ENCODE data around the gene PDE1C.

DNA sequence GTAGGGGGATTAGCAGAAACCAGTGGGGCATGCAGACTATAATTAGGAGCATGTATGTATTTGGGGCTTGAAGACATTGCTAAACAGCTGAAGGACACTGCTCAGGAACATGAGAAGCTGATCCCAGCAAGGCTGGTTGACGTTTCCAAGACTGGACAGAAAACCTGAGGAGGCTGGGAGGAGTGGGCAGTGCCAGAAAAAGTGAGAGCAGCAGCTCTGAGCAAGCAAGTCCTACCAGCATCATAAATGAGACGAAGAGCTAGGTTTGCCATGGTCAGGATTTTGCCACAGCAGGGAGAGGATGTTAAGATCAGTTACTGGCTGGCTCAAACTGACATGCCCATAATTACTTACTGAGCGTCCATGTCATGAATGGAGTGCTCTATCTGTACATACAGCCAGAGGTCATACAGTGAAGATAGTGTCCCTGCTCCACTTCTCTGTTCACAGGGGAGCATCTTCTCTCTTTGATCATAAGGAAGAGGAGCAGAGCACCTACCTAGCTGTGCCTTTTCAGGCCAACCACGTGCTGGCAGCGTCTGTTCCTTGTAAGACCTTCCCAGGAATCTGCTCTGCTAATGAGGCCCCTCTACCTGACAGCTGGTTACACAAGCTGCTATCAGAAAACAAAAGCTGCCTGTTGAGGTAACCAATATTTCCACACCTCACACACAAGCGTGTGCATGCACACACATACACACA, 44.7 kb downstream of the PDE1C start:
- TF ChIP-seq, protein P1, sequence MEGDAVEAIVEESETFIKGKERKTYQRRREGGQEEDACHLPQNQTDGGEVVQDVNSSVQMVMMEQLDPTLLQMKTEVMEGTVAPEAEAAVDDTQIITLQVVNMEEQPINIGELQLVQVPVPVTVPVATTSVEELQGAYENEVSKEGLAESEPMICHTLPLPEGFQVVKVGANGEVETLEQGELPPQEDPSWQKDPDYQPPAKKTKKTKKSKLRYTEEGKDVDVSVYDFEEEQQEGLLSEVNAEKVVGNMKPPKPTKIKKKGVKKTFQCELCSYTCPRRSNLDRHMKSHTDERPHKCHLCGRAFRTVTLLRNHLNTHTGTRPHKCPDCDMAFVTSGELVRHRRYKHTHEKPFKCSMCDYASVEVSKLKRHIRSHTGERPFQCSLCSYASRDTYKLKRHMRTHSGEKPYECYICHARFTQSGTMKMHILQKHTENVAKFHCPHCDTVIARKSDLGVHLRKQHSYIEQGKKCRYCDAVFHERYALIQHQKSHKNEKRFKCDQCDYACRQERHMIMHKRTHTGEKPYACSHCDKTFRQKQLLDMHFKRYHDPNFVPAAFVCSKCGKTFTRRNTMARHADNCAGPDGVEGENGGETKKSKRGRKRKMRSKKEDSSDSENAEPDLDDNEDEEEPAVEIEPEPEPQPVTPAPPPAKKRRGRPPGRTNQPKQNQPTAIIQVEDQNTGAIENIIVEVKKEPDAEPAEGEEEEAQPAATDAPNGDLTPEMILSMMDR (IDR thresholded peaks at IDR 0.05) = no peak
- no peak for TF ChIP-seq POLR2A (IDR thresholded peaks at IDR 0.05)
